AG10803 (cell line): Measurements from ENCODE around the gene CNGA3.
"Not testable (repeated sequence)": the region's sequence is repeated elsewhere in the genome, so short reads cannot be mapped to it uniquely, and the experiment has no call there.

Source experiments
- DNase-seq: peaks from one replicate; pipeline ENCODE4 v3.0.0; 2010; ENCODE audit warnings: low read depth
- H3K4me3 ChIP-seq: 2 replicates; pipeline ENCODE4 v1.5.1; 2011; ENCODE audit warnings: mild to moderate bottlenecking, low read length, control low read depth
- TF ChIP-seq, protein P1 (sequence below): conservative IDR thresholded peaks from 2 replicates; pipeline ENCODE4 v1.5.1; 2011; ENCODE audit warnings: mild to moderate bottlenecking, low read length, control low read depth, inconsistent platforms

CNGA3 gene

GRCh38 chr2:98346311-98347236 is at the start of gene CNGA3:
Gene CNGA3, plus strand, starts transcription at chr2:98346456. Its CDS starts 23,520 bp downstream, at chr2:98369976.
- TF ChIP-seq, protein P1, sequence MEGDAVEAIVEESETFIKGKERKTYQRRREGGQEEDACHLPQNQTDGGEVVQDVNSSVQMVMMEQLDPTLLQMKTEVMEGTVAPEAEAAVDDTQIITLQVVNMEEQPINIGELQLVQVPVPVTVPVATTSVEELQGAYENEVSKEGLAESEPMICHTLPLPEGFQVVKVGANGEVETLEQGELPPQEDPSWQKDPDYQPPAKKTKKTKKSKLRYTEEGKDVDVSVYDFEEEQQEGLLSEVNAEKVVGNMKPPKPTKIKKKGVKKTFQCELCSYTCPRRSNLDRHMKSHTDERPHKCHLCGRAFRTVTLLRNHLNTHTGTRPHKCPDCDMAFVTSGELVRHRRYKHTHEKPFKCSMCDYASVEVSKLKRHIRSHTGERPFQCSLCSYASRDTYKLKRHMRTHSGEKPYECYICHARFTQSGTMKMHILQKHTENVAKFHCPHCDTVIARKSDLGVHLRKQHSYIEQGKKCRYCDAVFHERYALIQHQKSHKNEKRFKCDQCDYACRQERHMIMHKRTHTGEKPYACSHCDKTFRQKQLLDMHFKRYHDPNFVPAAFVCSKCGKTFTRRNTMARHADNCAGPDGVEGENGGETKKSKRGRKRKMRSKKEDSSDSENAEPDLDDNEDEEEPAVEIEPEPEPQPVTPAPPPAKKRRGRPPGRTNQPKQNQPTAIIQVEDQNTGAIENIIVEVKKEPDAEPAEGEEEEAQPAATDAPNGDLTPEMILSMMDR = no peak
- H3K4me3 ChIP-seq = peak within 1 kb of the TSS; percentile 34
- peak; percentile 6 for DNase-seq

DNA sequence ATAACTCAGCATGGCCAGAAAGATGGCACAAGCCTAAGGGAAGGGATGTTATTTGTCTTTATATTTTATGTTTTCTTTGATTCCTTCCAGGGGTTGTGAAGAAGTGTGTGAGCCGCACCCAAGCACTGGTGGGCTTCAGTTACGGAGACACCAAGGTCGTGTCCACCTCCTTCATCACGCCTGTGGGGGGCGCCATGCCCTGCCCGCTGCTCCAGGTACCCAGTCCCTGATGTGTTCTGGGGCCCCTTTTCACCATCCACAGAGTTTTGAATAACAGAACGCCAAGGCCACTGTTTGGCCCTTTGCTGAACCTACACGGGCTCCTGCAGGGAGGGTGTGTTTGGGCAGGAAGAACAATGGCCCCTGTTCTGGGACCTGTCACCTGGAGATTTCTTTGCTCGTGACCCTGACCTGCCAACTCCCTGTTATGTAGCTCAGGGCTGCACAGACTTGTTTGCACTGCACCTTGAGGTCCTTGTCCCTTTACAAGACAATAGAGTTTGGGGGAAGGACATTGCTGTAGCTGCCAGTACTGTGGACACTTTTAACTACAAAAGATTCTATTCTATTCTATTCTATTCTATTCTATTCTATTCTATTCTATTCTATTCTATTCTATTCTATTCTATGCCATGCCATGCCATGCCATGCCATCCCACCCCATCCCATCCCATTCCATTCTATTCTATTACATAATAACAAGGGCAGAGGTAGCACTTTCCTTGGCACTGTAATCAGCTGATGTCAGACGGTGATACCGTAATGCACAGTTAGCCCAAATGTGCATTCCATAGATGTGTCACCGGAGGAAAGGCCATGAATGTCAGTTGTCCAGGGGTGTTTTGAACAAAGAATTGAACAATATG is 48.2 kb upstream of the CNGA3 start:
- no peak overlapping the region for H3K4me3 ChIP-seq
- DNase-seq = no peak
- TF ChIP-seq, protein P1 = no peak

DNA sequence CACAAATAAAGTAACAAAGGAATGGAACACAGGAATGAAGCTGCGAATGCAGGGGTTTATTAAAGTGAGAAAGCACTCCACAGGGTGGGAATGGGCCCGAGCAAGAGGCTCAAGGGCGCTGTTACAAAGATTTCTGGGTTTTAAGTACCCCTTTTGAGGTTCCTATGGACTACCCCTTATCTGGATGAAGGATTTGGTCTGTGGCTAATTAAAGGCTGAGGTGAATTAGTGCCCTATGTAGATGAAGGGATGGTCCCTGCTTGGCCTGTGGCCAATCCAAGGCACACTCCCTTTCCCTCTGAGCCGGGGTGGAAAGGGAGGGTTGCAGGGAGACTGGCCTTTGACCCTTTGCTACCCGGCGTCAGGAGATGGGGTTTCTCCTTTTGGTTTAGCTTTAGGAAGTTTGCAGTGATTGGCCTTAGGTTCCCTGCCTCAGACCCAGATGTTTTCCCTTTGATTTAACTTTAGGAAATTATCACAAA is 47.5 kb upstream of the CNGA3 start:
- DNase-seq = no peak
- H3K4me3 ChIP-seq = no peak overlapping the region
- TF ChIP-seq, protein P1 = no peak

- no peak for DNase-seq
- no peak overlapping the region for H3K4me3 ChIP-seq
- TF ChIP-seq, protein P1 = no peak
These were observed 46.9 kb upstream of the CNGA3 start for GRCh38 chr2:98299211-98299905.

DNA sequence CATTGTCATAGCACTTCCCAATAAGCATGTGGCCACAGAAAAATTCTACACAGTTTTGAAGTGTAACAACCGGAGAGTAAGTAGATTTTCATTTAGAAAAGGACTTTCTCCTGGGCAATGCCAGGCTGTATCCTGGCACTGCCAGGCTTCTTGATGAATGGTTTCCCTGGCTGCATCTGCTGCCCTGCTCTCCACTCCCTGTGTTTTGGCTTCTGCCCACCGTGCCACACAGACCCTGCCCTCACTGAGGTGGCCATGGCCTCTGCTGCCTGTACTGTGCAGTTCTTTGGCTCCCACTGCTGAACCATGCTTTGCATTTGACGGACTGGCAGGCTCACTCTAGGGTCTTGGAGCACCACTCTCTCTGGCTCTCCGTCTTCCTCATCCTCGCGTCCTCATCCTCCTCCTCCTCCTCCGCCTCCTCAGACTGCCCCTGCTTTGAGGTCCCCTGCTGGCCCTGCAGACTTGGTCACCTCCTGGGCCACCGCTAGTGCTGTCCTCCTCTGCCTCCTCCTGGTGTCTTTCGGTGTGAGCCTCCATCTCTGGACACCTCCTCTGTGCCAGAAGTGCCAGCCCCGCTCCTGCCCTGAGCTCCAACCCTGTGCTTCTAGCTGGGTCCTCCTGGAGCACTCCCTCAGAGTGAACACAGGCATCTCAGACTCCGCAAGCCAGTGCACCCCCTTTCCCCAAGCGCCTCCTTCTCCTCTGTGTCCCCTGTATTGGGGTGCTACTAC is 45.9 kb upstream of the CNGA3 start:
- TF ChIP-seq, protein P1 = no peak
- H3K4me3 ChIP-seq = no peak overlapping the region
- no peak for DNase-seq

DNA sequence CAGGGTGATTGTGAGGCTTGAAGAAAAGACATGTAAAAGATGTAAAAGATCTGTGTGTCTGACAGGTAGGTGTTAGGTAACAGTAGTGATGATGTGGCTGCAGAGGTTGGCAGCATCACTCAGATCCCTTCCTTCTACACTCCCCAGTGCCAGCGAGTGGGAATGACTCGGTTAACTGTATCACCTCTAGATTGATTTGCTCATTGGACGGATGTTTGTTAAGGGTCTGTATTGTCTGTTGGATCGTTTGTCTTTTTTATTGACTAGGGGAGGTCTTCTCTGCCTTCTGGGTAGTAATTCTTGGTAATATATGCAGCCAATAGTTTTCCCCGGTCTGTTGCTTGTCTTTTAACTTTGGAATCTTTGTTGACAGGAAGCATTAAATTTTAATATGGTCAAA is 44.8 kb upstream of the CNGA3 start:
- TF ChIP-seq, protein P1 = no peak
- no peak for DNase-seq
- H3K4me3 ChIP-seq = no peak overlapping the region

DNA sequence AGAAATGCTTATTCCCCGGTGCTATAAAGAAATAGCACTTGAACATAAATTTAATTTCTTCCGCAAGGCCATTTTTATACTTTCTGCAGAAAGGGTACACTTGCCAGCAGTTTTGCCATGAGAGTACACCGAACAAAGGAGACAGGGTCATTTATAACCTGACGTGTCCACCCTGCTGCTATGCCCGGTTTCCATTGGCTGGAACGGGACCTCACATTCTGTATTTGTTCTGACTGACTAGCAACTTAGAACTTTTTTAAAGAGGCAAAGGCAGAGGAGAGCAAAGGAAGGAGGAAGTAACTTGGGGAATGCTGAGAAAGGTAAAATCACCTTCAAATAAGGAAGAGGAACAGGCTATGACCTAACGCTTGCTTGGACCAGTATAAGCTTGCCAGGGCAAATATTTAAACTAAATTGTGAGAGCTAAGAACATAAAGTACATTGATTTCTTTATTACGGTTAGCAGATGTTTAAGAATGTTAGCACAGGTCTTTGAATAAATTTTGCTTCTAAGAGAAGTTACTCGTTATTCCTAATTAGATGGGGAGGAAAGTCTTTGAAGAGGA is 39.0 kb upstream of the CNGA3 start:
- DNase-seq, H3K4me3 ChIP-seq: not testable (repeated sequence)
